Left renal cortex interstitium (tissue), 4 donors: ENCODE results near the gene TMEM170B. TPM values are rescaled to one million over a fixed set of nuclear protein-coding genes. Genes with fewer than 3 reads are reported as not detected.
A peak's percentile ranks its signal among the peaks of the same experiment; 100 is the strongest.

Experiments used
- DNase-seq, 4 donors: peaks; one replicate each; pipeline ENCODE4 v3.0.0-alpha.2; 2013; ENCODE audit warnings: low read depth in 4 of 4, low spot score in 2 of 4, missing footprints in 1 of 4
- polyA plus RNA-seq, 4 donors: library from polyadenylated mRNA; unstranded; fragments of 120-200 nt; gene quantifications; one replicate each; pipeline ENCODE4 v1.2.1, GENCODE V29; 2013; ENCODE audit not compliant: insufficient read length in 4 of 4

The TMEM170B gene
- polyA plus RNA-seq, 4 donors = 8.0 to 11.7 (median 8.3) TPM

- DNase-seq = no peak
These were observed 71.9 kb downstream of the TMEM170B start for GRCh38 chr6:11609324-11610071.

- no peak for DNase-seq
These were observed 75.8 kb downstream of the TMEM170B start for GRCh38 chr6:11613336-11613735.

- no peak for DNase-seq
These were observed 76.3 kb downstream of the TMEM170B start for GRCh38 chr6:11613858-11614257.

GRCh38 chr6:11614534-11615213, 77.1 kb downstream of the TMEM170B start:
- DNase-seq = no peak

- DNase-seq = no peak
These were observed 77.7 kb downstream of the TMEM170B start for GRCh38 chr6:11615214-11615602.

GRCh38 chr6:11616200-11616611, 78.7 kb downstream of the TMEM170B start:
- DNase-seq = no peak

- no peak for DNase-seq
These were observed 81.0 kb downstream of the TMEM170B start for GRCh38 chr6:11618533-11618932.

- DNase-seq = peak in 1 of 4 donors; percentile 59
These were observed 83.6 kb downstream of the TMEM170B start for GRCh38 chr6:11621119-11621518.

- DNase-seq = peak in 1 of 4 donors; percentile 56
These were observed 84.6 kb downstream of the TMEM170B start for GRCh38 chr6:11622156-11622555.

- no peak for DNase-seq
These were observed 85.7 kb downstream of the TMEM170B start for GRCh38 chr6:11623272-11623671.

GRCh38 chr6:11625302-11625701, 87.8 kb downstream of the TMEM170B start:
- DNase-seq = no peak

- no peak for DNase-seq
These were observed 88.8 kb downstream of the TMEM170B start for GRCh38 chr6:11626356-11626755.

- no peak for DNase-seq
These were observed 91.0 kb downstream of the TMEM170B start for GRCh38 chr6:11628562-11628961.

- DNase-seq = no peak
These were observed 93.5 kb downstream of the TMEM170B start for GRCh38 chr6:11631008-11631407.

GRCh38 chr6:11631539-11631938, 94.0 kb downstream of the TMEM170B start:
- DNase-seq = no peak

- no peak for DNase-seq
These were observed 94.7 kb downstream of the TMEM170B start for GRCh38 chr6:11632231-11632630.

- DNase-seq = no peak
These were observed 95.4 kb downstream of the TMEM170B start for GRCh38 chr6:11632795-11633511.
